ENCODE results near the gene MCTP2.

The MCTP2 gene

GRCh38 chr15:94359716-94360115, 128.4 kb downstream of the MCTP2 start:
- TF ChIP-seq, protein P1, sequence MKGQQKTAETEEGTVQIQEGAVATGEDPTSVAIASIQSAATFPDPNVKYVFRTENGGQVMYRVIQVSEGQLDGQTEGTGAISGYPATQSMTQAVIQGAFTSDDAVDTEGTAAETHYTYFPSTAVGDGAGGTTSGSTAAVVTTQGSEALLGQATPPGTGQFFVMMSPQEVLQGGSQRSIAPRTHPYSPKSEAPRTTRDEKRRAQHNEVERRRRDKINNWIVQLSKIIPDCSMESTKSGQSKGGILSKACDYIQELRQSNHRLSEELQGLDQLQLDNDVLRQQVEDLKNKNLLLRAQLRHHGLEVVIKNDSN (IDR thresholded peaks at IDR 0.05): no peak

- TF ChIP-seq TAF1 (IDR thresholded peaks at IDR 0.05; ENCODE audit: low read depth) (no peak), EGR1 (IDR thresholded peaks at IDR 0.05) (no peak), FOXM1 (IDR thresholded peaks at IDR 0.05; ENCODE audit: borderline replicate concordance, low read depth) (no peak), TEAD4 (IDR thresholded peaks at IDR 0.05) (no peak), NFIC (IDR thresholded peaks at IDR 0.05) (no peak), ZBTB7A (IDR thresholded peaks at IDR 0.05; ENCODE audit: low read depth) (no peak), RAD21 (IDR thresholded peaks at IDR 0.05; ENCODE audit: low read depth) (no peak), CEBPB (IDR thresholded peaks at IDR 0.05) (no peak), REST (IDR thresholded peaks at IDR 0.05; ENCODE audit: low read depth) (no peak), CREB1 (IDR thresholded peaks at IDR 0.05; ENCODE audit: low read depth) (no peak), TCF12 (IDR thresholded peaks at IDR 0.05; ENCODE audit: low read depth) (no peak), YY1 (IDR thresholded peaks at IDR 0.05; ENCODE audit: low read depth) (no peak), EP300 (IDR thresholded peaks at IDR 0.05; ENCODE audit: borderline replicate concordance) (no peak), MAX (IDR thresholded peaks at IDR 0.05) (no peak)
- TF ChIP-seq, protein P1 (IDR thresholded peaks at IDR 0.05): no peak
These were observed 128.9 kb downstream of the MCTP2 start for GRCh38 chr15:94360251-94360685.

DNA sequence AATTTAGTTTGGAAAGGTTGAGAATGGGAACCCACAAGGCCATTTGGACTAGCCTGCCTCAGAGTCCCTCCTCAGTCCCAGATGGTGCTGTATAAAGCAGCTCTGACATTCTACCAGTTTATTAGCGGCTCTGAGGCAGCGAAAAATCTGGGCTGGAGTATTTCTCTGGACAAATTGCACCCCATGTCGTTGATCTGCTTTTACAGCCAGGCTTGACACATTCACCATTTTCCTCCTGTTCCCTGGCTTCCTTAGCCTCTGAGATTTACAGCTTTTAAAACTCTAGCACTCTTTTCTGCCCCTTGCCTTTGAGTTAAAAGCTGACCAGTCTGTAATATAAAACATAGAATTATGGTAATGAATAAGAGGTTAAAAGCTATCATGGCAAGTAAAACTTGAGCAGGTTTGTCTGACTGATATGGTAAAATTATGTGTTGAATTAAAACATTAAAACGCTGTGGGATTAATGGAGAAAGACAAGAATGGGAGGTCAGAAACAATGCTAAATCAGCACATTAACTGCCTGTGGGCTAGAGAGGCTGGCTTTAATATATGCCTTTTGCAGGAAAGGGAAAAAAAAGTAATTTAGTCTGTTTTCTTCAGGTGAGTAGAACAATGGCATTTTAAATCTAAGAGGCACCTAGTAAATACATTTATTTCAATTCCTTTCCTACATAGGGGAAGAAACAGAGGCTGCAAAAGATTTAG, 131.2 kb downstream of the MCTP2 start:
- TF ChIP-seq EP300 (IDR thresholded peaks at IDR 0.05; ENCODE audit: borderline replicate concordance) (no peak), REST (IDR thresholded peaks at IDR 0.05; ENCODE audit: low read depth) (no peak)

DNA sequence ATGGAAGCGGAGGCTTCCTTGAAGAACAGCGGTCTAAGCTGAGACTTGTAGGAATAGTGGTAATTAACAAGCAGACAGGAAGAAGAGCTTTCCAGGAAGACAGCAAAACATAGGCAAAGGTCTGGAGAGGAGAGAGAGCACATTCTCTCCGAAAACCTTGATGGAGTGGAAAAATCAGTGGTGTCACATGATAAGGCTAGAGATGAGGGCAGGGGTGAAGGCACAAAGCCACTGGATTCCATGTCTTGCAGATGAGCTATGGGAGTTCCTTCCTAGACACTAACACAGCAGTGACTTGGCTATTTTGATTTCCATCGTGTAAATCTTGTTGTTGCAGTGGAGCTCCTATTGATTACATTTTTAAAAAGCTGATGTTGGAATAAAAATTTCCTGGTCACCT, 132.0 kb downstream of the MCTP2 start:
- TF ChIP-seq FOXM1 (IDR thresholded peaks at IDR 0.05; ENCODE audit: borderline replicate concordance, low read depth): no peak
- TF ChIP-seq TAF1 (IDR thresholded peaks at IDR 0.05; ENCODE audit: low read depth): no peak
- TF ChIP-seq YY1 (IDR thresholded peaks at IDR 0.05; ENCODE audit: low read depth): no peak
- TF ChIP-seq, protein P1 (IDR thresholded peaks at IDR 0.05): no peak
- TF ChIP-seq RAD21 (IDR thresholded peaks at IDR 0.05; ENCODE audit: low read depth): no peak
- TF ChIP-seq MAX (IDR thresholded peaks at IDR 0.05): no peak
- TF ChIP-seq ZBTB7A (IDR thresholded peaks at IDR 0.05; ENCODE audit: low read depth): no peak
- no peak for TF ChIP-seq NFIC (IDR thresholded peaks at IDR 0.05)
- TF ChIP-seq EP300 (IDR thresholded peaks at IDR 0.05; ENCODE audit: borderline replicate concordance): no peak
- TF ChIP-seq CREB1 (IDR thresholded peaks at IDR 0.05; ENCODE audit: low read depth): no peak
- TF ChIP-seq TCF12 (IDR thresholded peaks at IDR 0.05; ENCODE audit: low read depth): no peak
- no peak for TF ChIP-seq EGR1 (IDR thresholded peaks at IDR 0.05)
- TF ChIP-seq CEBPB (IDR thresholded peaks at IDR 0.05): no peak
- TF ChIP-seq TEAD4 (IDR thresholded peaks at IDR 0.05): no peak
- no peak for TF ChIP-seq REST (IDR thresholded peaks at IDR 0.05; ENCODE audit: low read depth)
